AG10803 (cell line): ENCODE measurements around the gene SFXN3.
A peak's percentile ranks its signal among the peaks of the same experiment; 100 is the strongest.
"Not testable (repeated sequence)": the region's sequence is repeated elsewhere in the genome, so short reads cannot be mapped to it uniquely, and the experiment has no call there.

Source experiments
- DNase-seq: peaks from one replicate; pipeline ENCODE4 v3.0.0; 2010; ENCODE audit warnings: low read depth
- H3K4me3 ChIP-seq: 2 replicates; pipeline ENCODE4 v1.5.1; 2011; ENCODE audit warnings: mild to moderate bottlenecking, low read length, control low read depth
- CTCF ChIP-seq: conservative IDR thresholded peaks from 2 replicates; pipeline ENCODE4 v1.5.1; 2011; ENCODE audit warnings: mild to moderate bottlenecking, low read length, control low read depth, inconsistent platforms

The SFXN3 gene

GRCh38 chr10:101033276-101033675, 2.2 kb downstream of the SFXN3 start:
- no peak for DNase-seq
- peak overlapping the region; percentile 98 for H3K4me3 ChIP-seq
- no peak for TF ChIP-seq CTCF

GRCh38 chr10:101034404-101034803, 3.4 kb downstream of the SFXN3 start:
- DNase-seq, H3K4me3 ChIP-seq: not testable (repeated sequence)

GRCh38 chr10:101035314-101035713, 4.3 kb downstream of the SFXN3 start:
- no peak overlapping the region for H3K4me3 ChIP-seq
- TF ChIP-seq CTCF, result no peak
- DNase-seq, result no peak

GRCh38 chr10:101035916-101036702, 5.1 kb downstream of the SFXN3 start:
- DNase-seq, result no peak
- H3K4me3 ChIP-seq, result no peak overlapping the region
- TF ChIP-seq CTCF, result no peak

GRCh38 chr10:101036726-101037125, 5.7 kb downstream of the SFXN3 start:
- no peak for TF ChIP-seq CTCF
- no peak for DNase-seq
- H3K4me3 ChIP-seq, result no peak overlapping the region

GRCh38 chr10:101038484-101038883, 7.5 kb downstream of the SFXN3 start:
- no peak overlapping the region for H3K4me3 ChIP-seq
- no peak for TF ChIP-seq CTCF
- DNase-seq, result no peak

GRCh38 chr10:101040061-101040460, 9.0 kb downstream of the SFXN3 start:
- no peak for TF ChIP-seq CTCF
- H3K4me3 ChIP-seq, result no peak overlapping the region
- no peak for DNase-seq
